UCSD-AML1 (cell line): ENCODE measurements around the gene PAFAH2.
"Not testable (repeated sequence)": the region's sequence is repeated elsewhere in the genome, so short reads cannot be mapped to it uniquely, and the experiment has no call there.

Experiments
- DNase-seq: peaks from one replicate; lab custom pipeline; 2025; ENCODE audit not compliant: unreplicated experiment; lab: John Stamatoyannopoulos, UW

PAFAH2 gene

DNA sequence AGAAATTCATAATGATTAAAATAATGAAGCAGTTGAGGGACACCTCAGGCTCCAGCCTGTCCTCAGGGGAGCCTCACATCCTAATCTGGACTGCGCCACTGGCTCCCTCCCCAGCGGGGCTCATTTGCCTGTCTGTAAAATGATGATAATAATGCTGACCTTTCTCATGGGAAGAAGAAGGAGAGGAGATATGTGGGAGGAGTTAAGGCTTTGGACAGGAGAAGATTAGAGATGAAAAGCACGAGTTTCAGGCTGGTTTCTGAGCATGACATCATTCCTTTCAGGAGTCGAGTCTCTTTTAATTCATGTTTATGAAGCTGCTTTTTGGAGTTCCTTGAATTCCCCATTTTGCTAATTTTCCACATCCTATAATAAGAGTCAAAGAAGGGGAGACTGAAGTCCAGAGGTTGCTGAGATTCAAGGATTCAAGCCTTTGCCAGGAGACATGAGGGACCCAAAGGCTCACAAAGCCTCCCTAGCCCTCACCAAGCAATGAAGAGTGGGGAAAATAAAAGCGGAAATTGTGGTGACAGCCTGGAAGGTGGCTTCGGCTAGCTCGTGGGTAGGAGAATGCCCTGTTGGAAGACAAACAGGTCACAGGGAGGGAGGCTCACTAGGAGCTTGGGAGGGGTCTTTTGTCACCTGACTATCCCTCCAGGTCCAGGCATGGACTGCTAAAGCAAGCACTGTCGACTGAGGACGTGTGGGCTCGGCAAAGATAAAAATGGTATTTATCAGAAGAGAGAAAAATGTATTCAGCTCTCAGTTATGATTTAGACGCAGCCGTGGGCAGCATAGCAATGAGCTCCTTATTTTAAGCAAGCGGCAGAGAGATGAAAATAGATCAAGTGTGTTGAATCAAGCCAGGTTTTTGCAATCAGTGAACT lies 64.1 kb downstream of the PAFAH2 start:
- DNase-seq: no peak

DNA sequence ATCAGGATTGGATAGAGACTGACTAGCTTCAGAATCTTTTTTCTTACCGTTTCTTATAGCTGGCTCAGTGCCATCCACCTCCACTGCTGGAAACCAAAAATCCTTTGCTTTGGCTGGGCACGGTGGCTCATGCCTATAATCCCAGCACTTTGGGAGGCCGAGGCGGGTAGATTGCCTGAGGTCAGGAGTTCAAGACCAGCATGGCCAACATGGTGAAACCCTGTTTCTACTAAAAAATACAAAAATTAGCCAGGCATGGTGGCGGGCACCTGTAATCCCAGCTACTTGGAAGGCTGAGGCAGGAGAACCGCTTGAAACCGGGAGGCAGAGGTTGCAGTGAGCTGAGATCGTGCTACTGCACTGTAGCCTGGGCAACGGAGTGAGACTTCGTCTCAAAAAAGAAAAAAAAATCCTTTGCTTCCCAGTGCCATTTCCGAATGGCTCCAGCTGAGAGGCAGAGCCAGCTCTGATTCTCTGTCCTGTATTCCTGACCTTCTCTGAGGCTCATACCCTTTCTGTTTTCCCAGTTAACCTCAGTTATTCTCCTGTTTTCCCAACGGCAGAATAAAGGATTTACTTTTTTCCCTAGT lies 65.0 kb downstream of the PAFAH2 start:
- not testable (repeated sequence) for DNase-seq

DNA sequence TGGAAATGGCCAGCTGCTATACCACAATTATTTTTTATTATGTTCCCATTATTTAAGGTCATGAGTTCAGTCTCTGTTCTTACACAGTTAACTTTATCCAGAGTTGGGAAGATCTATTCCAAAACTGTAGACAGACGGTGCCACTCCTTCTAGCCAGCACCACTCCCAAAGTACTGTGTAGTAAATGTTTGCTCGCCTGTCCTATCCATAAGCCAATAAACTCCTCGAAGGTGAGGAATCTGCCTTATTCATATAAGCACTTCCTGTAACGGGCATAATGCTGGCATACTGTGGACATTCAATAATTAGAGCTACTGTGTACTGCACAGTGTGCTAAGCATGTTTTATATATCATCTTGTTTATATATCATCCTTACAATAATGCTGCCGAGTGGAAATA lies 65.5 kb downstream of the PAFAH2 start:
- no peak for DNase-seq

DNA sequence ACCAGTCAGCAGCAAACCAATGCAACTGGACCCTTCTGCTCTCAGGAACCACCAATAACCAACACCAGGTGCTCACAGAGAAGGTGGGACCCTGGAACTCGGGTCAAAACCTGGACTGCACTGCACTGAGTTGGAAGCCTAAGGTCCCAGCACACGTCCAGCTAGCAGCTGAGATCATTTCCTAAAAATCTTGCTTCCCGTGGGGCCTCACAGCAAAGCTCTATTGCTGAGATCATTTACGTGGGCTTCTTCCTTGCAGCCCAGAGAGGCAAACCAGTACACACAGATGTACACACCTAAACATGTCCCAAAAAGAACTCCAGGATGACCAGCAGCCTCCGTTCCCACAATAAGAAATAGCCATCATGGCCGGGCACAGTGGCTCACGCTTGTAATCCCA lies 68.8 kb downstream of the PAFAH2 start:
- no peak for DNase-seq

DNA sequence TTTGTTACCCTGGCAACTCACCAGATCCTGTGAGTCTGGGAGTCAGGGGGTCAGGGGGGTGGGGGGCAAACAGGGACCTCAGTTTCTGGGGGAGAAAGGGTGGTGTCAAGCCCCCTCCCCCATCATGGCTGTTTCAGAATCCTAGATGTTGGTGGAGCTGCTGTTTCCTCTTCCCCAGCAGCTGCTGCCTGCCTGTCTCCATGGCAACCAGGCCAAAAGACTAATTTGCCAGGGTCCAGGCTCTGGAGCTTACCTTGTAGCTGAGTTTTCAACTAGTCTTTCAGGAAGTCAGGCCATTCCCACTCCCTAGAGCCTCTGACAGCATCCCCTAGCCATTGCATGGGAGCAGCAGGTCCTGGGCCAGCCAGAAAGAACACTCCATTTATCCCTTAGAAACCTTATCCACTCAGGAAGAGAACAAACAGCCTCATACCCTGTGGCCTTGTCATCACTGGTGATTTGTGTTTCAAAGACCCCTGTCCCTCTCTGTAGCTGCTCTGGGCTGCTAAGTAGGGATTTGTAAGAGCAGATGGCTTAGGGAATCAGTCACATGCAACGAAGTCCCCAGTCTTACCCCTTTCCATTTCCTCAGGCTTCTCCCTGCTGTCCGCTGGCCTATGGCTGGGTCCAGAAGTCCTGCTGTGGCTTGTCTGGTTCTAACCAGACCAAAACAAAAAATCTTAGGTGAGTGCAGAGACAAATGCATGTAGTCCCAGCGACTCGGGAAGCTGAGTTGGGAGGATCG lies 70.2 kb downstream of the PAFAH2 start:
- no peak for DNase-seq

DNA sequence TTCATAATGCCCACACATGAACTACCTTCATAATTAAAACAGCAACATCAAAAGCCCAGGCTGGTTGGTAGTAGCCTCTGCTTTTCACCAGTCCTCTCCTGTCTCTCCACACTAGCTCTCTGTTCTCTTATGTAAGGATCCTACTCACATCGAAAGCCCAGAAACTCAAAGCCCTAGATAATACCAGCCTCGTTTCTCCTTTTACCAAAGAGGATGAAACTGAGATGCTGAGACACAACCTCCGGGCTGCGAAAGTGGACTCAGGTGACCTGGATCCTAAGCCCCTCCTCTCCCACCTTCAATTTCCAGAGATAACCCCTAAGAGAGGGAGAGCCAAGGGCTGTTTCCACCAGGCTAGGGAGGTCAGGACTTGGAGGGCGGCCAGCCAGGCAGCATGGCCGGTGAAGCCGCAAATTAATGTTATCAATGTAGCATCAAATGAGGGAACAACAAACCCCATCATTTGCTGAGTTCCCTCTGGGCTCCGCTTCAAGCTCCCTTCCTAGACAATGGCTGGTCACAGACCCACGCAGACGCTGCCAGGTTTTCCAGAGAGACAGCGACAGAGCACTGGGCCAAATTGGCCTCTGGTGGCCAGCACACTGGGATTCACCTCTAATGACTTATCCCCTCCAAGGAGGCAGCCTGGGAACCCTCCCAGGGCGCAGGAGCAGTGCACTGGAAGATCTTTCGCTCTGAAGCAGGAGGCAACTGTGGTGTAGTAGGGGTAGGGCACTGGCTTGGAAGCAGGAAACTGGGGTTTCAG lies 70.9 kb downstream of the PAFAH2 start:
- no peak for DNase-seq

DNA sequence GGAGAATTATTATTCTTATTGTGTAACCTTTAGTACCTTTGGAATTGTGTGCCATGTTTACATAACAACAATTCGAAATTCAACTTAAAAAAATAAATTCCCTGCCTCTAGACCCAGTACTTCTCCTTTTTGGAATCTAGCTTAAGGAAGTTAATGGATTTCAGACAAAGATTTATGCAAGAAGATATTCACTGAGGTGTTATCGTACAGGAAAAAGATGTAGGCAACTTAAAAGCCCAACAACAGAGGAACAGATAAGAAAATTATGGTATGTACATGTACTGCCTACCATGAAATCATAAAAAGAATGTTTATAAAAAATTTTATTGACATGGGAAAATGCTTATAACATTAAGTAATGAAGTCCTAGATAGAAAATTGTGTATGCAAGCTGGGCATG lies 73.4 kb downstream of the PAFAH2 start:
- no peak for DNase-seq

DNA sequence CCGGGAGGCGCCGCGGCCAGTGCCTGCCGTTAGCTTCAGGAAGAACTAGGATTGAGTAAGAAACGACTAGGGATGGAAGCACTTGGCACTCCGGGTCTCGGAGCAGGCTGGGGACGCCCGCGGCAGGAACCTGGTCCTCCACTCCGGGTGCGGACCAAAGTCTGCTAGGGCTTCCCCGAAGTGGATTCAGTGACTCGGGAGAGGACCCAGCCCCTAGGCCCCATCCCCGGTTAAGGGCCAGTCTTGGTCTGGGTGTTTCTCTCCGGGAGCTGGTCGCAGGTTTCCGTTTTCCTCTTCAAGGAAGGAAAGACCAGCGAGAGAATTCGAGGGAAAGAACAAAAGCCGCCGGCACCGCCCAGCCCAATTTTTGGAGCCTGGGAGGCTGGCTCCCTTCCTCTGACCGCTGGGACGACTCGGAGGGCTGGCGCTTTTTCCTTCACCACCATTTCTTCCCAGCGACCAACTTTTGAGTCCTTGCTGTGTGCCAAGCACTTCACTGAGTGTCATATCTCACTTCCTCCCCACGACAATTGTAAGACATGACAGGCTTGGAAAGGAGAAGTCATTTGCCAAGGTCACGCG lies 74.8 kb downstream of the PAFAH2 start:
- peak; percentile 50 for DNase-seq

DNA sequence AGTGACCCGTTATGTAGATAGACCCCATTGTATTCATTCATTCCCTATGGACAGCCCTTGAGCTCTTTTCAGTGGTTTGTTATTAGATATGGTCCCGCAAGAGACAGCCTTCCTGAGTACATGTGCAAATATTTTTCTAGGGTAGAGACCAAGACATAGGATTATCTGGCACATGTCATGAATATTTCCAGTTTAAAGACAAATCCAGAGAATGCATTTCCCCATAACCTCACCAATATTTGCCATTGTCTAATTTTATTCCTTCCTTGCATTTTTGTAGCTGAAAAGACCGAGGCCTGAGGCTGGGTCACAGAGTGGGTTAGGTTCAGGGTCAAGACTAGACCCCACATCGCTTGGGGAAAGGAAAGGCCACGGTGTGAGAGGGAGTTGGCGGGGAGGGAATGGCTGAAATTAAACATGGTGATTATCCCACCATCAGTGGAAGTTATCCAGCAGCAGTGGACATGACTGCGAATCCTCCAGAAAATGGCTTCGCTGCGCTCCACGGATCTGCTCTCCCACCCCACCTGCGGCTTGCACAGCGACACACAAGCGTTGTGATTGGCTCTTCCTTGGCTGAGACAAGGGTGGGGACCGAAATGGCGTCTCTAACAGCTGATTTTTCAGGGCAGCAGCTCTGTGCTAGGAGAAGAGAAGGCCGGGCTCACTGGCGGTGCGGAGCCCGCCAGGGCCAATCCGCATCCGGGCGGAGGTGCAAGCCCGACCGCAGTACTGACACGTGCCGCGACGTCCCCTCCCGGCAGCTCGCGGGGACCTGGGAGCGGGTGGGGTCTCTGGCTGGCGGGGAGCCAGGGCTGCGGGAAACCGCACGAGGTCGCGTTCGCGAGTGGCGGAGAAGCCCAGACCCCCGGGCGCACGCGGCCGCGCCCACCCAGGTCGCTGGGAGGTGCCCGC lies 75.5 kb downstream of the PAFAH2 start:
- peak; percentile 50 for DNase-seq

DNA sequence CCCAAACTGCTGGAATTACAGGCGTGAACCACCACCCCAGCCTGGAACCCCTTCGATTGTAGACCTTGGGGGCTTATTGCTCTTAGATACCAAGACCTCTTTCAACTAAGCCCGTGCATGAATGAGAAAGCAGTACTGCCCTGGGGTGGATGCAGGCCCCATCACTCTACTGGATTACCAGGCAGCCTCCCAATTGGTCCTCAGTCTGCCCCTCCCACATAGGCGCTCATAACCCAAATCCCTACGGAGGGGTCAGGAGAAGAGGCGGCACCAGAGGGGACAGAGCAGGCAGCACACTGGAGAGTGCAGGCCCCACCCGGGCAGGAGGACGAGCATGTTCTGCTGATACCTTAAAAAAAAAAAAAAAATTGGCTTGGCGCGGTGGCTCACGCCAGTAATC lies 79.2 kb downstream of the PAFAH2 start:
- DNase-seq: no peak

DNA sequence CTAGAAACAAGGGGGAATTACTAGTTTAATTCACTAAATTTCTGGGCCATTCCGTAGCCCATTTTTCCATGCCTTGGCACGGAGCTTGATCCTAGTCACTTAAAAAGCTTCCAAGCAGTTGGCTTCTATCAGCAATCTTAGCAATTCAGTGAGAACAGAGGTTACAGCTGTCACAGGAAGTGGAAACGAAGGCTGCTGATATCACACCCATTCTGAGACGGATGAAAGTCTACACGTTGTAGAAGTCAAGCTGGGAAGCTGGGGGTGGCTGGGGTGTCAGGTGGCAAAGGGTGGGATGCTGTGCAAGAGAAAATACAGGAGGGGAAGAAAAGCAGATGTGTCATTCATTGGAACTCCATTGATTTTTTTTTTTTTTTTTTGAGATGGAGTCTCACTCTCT lies 79.9 kb downstream of the PAFAH2 start:
- no peak for DNase-seq

DNA sequence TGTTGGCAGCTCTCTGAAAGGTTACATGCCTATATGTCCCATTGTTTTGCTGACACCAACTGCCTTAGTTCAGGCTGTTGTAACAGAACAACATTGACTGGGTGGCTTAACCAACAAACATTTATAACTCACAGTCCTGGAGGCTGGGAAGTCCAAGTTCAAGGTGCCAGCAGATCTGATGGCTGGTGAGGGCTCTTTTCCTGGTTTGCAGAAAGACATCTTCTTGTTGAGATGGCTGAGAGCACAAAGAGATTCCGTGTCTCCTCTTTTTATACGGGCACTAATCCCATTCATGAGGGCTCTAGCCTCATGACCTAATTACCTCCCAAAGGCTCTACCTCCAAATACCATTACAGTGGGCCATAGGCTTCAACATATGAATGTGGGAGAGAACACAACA lies 81.4 kb downstream of the PAFAH2 start:
- DNase-seq: no peak

DNA sequence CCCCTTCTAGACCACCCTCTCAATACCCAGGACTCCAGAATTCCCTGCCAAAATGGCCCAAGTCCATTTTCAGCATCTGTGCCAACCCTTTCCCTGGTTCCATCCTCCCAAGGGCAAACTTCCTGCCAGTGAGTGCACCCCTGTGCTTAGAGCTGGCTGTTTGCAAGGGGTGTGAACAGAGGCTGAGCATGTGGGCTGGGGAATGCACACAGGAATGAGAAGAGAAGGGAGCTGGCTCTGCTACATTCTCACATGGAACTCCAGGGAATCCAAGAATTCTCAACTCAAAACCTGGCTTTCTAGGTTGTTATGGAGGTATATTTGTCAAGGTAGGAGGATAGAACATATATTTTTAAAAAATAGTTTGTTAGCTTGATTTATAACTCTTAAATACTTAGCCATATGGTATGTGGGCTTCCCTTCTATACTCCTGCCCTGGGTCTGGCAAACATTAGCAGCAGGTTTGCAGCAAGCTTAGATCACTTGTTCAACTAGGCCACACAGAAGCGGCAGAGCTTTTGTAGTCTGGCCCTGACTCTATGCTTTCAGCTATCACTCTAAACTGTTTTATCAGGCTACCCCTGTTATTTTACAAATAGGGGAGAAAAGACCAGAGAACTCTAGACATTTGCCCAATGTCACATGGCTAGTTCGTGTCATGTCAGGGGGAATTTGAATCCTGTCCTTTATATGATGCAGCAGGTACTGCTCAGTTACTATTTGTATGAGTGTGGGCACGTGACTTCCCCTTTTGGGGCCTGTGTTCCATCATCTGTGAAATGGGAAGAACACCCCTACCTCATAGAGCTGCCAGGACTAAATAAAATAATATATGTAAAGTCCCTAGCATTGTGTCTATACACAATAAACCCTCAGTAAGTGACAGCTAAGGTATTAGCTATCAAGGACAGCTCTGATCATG lies 83.5 kb downstream of the PAFAH2 start:
- DNase-seq: no peak

DNA sequence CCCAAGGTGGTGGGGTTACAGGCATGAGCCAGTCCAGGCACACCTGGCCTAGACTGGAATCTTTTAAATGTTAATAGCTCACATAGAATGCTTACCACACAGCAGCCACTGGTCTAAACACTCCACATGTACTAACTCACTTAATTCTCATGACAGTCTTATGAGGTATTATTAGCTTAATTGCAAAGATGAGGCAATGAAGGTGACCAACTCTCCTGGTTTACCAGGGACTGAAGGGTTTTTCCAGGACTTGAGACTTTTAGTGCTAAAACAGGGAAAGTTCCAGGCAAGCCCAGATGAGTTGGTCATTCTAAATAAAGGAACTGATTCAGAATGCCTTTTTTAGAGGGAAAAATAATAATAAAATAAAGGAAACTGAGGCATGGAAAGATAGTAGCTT lies 84.7 kb downstream of the PAFAH2 start:
- no peak for DNase-seq

DNA sequence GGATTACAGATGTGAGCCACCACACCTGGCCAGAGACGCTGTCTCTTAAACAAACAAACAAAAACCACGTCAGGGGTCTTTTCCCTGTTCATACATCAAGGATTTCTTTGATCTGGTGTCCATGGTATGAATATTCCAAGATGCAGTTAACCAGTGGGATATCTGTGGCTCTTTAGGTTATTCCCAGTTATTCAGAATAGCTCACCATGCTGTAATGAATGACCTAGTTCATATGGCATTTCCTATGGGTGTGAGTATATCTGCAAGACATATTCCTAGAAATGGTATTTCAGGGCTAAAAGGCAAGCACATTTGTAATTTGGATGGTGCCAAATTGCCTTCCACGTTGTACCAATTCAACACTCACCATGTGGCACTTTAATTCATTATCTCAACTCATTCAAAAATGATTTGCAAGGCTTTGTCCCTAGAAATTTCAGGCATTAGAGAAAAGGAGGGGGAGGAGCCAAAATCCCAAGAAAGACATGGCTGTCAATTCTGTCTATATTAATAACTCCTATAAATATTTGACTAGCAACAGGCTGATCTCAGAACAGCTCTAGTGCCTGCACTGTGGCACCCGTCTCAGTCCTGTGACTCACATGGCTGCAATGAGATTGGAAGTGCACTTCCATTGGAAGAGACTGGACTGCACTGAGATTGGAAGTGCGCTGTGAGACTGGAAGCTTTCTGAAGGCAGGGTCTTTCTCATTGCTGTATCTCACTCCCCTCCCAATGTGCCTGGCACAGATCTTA lies 85.6 kb downstream of the PAFAH2 start:
- DNase-seq: no peak

DNA sequence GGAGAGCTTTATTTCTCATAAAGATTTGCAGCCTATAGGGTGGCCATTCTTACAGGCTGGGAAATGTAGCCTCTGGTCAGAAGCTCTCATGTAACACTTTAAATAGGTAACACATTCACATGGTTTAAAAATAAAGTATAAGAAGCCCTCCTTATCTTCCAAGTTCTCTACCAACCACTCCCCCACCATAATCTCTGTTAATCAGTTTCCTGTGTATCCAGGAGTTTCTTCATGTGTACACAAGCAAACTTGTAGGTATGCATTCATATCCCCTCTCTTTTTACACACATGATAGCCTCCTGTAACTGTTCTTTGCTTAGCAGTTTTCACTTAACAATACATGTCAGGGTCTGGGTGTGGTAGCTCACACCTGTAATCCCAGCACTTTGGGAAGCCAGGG lies 86.7 kb downstream of the PAFAH2 start:
- DNase-seq: no peak
